MCF 10A (cell line): ENCODE results near the gene OLA1. TPM values are rescaled to one million over a fixed set of nuclear protein-coding genes. Genes with fewer than 3 reads are reported as not detected.

ENCODE experiments used
- BruUV-seq: library from RNA; stranded (reverse); fragments of 400-500 nt; replicated peaks from 2 replicates; lab custom pipeline; 2021; lab: Mats Ljungman, UMichigan
- CTCF ChIA-PET: fragments of 300-600 bp; sonication (Branson Sonifier 250); formaldehyde crosslinking; extraction: SDS; loops from one replicate; lab custom pipeline; 2021; ENCODE audit warnings: antibody characterized with exemption, inconsistent platforms; lab: Yijun Ruan, JAX
- POLR2A ChIA-PET: fragments of 300-600, 350-650 bp; sonication (Branson Sonifier 250); formaldehyde crosslinking; extraction: SDS; loops from one replicate; lab custom pipeline; 2020; ENCODE audit warnings: antibody characterized with exemption, inconsistent platforms; lab: Yijun Ruan, JAX
- DNase-seq: peaks from one replicate; pipeline ENCODE4 v3.0.0-alpha.2; 2018; ENCODE audit not compliant: unreplicated experiment
- H3K27ac Mint-ChIP-seq: one replicate; pipeline ENCODE4 v1.8.0; 2022; ENCODE audit warnings: mild to moderate bottlenecking, low read depth, mixed read lengths; ENCODE audit not compliant: unreplicated experiment
- H3K27me3 Mint-ChIP-seq: one replicate; pipeline ENCODE4 v1.8.0; 2022; ENCODE audit warnings: mixed read lengths; ENCODE audit not compliant: insufficient read depth, unreplicated experiment
- H3K36me3 Mint-ChIP-seq: one replicate; pipeline ENCODE4 v1.8.0; 2022; ENCODE audit warnings: mild to moderate bottlenecking, moderate library complexity, mixed read lengths; ENCODE audit not compliant: insufficient read depth, unreplicated experiment
- H3K4me1 Mint-ChIP-seq: one replicate; pipeline ENCODE4 v1.8.0; 2022; ENCODE audit warnings: mixed read lengths; ENCODE audit not compliant: insufficient read depth, unreplicated experiment
- H3K4me3 Mint-ChIP-seq: one replicate; pipeline ENCODE4 v1.8.0; 2022; ENCODE audit warnings: mild to moderate bottlenecking, moderate library complexity, mixed read lengths; ENCODE audit not compliant: unreplicated experiment
- H3K9me3 Mint-ChIP-seq: one replicate; pipeline ENCODE4 v1.8.0; 2022; ENCODE audit warnings: mixed read lengths; ENCODE audit not compliant: unreplicated experiment
- CTCF ChIP-seq: fragments of 200-600 bp; IDR thresholded peaks from one replicate; pipeline ENCODE4 v1.8.0; 2022; ENCODE audit warnings: antibody characterized with exemption, mild to moderate bottlenecking; ENCODE audit not compliant: unreplicated experiment
- intact Hi-C: fragments of 100-400 bp; cut with micrococcal nuclease; formaldehyde crosslinking; loops from 2 replicates; pipeline ENCODE4 v1.14.1; 2022
- total RNA-seq: library from RNA; stranded (reverse); gene quantifications from 2 replicates; pipeline ENCODE4 v1.2.3, GENCODE V29; 2022

OLA1 gene
- total RNA-seq, 1 experiment from 2014 or later, result 224 TPM

- no peak overlapping the region for H3K4me3 Mint-ChIP-seq
- no peak for DNase-seq
- no TSS peak for BruUV-seq
- H3K36me3 Mint-ChIP-seq, result peaks cover 5% of the 10 kb centered on the region
- TF ChIP-seq CTCF, result no peak
- CTCF ChIA-PET, result interaction anchor here (1.0 to 1.7 kb wide), 2 partner anchors 12 to 293 kb away, joined by 4 read pairs; no protein-coding TSS in a partner anchor
- H3K4me1 Mint-ChIP-seq, result peaks cover 17% of the 10 kb centered on the region
- no peak overlapping the region for H3K27ac Mint-ChIP-seq
- no peaks in the 10 kb centered on the region for H3K27me3 Mint-ChIP-seq
- no peaks in the 10 kb centered on the region for H3K9me3 Mint-ChIP-seq
- intact Hi-C loops, result loop anchor here (10.0 kb wide), 1 partner anchor 643 kb away; no protein-coding TSS in a partner anchor
- POLR2A ChIA-PET, result no interaction called here
These were observed 200.6 kb downstream of the OLA1 start for GRCh38 chr2:174047746-174048145.

- Mint-ChIP-seq H3K27ac (no peak overlapping the region), H3K4me3 (no peak overlapping the region), H3K27me3 (no peaks in the 10 kb centered on the region), H3K9me3 (no peaks in the 10 kb centered on the region), H3K36me3 (peaks cover 5% of the 10 kb centered on the region), H3K4me1 (peaks cover 4% of the 10 kb centered on the region)
- no peak for DNase-seq
- BruUV-seq, result no TSS peak
- ChIA-PET CTCF (interaction anchor here (0.6 to 1.7 kb wide), 2 partner anchors 10 to 93 kb away, joined by 4 to 6 read pairs; no protein-coding TSS in a partner anchor), POLR2A (no interaction called here)
- no peak for TF ChIP-seq CTCF
- intact Hi-C loops, result loop anchor here (10.0 kb wide), 1 partner anchor 641 kb away; no protein-coding TSS in a partner anchor
These were observed 202.2 kb downstream of the OLA1 start for GRCh38 chr2:174046172-174046571.

DNA sequence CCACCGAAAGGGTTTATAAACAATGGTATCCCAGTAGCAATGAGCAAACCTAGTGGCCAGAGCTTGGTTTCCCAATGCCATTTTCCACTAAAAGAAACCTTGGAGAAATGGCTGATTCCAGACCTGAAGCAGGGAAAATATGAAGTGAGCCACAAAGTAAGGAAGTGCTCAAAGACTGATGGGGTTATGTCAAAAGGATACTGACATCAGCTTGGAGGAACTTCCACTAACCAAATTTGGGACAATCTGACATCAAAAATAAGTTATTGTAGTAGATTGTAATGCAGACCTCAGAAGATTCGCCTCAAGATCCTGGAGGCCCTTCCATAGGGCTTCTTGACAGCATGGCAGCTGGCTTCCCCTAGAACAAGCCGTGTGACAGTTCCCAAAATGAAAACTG lies 203.8 kb downstream of the OLA1 start:
- DNase-seq, result no peak
- peaks cover 5% of the 10 kb centered on the region for H3K36me3 Mint-ChIP-seq
- H3K27ac Mint-ChIP-seq, result no peak overlapping the region
- TF ChIP-seq CTCF, result no peak
- no TSS peak for BruUV-seq
- POLR2A ChIA-PET, result interaction anchor here (0.7 to 0.9 kb wide), 2 partner anchors 14 to 19 kb away, joined by 3 to 4 read pairs; no protein-coding TSS in a partner anchor
- no peaks in the 10 kb centered on the region for H3K27me3 Mint-ChIP-seq
- intact Hi-C loops, result loop anchor here (10.0 kb wide), 1 partner anchor 640 kb away; no protein-coding TSS in a partner anchor
- H3K4me3 Mint-ChIP-seq, result no peak overlapping the region
- H3K4me1 Mint-ChIP-seq, result peaks cover 7% of the 10 kb centered on the region
- CTCF ChIA-PET, result interaction anchor here (0.7 kb wide), 1 partner anchor 712 kb away, joined by 3 read pairs; no protein-coding TSS in a partner anchor
- no peaks in the 10 kb centered on the region for H3K9me3 Mint-ChIP-seq

DNA sequence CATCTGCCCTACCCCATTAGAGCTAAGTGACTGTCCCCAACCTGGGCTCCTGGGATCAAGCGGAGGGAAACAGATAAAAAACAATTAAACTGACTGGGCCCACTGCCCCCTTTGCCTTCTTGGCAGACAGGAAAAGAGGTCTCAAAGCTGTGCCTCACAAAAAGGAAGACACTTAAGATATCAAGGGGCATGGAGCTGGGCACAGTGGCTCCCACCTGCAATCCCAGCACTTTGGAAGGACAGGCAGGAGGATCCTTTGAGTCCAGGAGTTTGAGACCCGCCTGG lies 208.0 kb downstream of the OLA1 start:
- peak overlapping the region; percentile 92 for H3K27ac Mint-ChIP-seq
- H3K27me3 Mint-ChIP-seq, result no peaks in the 10 kb centered on the region
- no peak for DNase-seq
- ChIA-PET CTCF (interaction anchor here (0.6 to 1.3 kb wide), 10 partner anchors 12 to 835 kb away, joined by 3 to 4 read pairs (median 3); no protein-coding TSS in a partner anchor), POLR2A (interaction anchor here (0.7 to 1.8 kb wide), 7 partner anchors 18 to 397 kb away, joined by 3 to 11 read pairs (median 5); partner anchors contain the start of gene SP3)
- intact Hi-C loops, result loop anchor here (1.0 to 10.0 kb wide), 4 partner anchors 76 to 636 kb away; no protein-coding TSS in a partner anchor
- H3K36me3 Mint-ChIP-seq, result peaks cover 5% of the 10 kb centered on the region
- no peaks in the 10 kb centered on the region for H3K9me3 Mint-ChIP-seq
- no TSS peak for BruUV-seq
- H3K4me1 Mint-ChIP-seq, result peaks cover 17% of the 10 kb centered on the region
- H3K4me3 Mint-ChIP-seq, result no peak overlapping the region
- no peak for TF ChIP-seq CTCF
